ENCODE results near the gene IQCC.
"Not testable (repeated sequence)": the region's sequence is repeated elsewhere in the genome, so short reads cannot be mapped to it uniquely, and the experiment has no call there.

DNA sequence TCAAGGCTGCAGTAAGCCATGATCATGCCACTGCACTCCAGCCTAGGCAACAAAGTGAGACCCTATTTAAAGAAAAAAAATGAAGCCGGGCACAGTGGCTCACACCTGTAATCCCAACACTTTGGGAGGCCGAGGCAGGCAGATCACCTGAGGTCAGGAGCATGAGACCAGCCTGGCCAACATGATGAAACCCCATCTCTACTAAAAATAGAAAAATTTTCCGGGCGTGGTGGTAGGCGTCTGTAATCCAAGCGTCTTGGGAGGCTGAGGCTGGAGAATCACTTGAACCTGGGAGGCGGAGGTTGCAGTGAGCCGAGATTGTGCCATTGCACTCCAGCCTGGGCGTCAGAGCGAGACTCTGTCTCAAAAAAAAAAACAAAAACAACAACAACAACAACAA, 39.8 kb upstream of the IQCC start:
- not testable (repeated sequence) for TF ChIP-seq REST (IDR thresholded peaks at IDR 0.05; ENCODE audit: borderline replicate concordance)
- TF ChIP-seq, protein P1, sequence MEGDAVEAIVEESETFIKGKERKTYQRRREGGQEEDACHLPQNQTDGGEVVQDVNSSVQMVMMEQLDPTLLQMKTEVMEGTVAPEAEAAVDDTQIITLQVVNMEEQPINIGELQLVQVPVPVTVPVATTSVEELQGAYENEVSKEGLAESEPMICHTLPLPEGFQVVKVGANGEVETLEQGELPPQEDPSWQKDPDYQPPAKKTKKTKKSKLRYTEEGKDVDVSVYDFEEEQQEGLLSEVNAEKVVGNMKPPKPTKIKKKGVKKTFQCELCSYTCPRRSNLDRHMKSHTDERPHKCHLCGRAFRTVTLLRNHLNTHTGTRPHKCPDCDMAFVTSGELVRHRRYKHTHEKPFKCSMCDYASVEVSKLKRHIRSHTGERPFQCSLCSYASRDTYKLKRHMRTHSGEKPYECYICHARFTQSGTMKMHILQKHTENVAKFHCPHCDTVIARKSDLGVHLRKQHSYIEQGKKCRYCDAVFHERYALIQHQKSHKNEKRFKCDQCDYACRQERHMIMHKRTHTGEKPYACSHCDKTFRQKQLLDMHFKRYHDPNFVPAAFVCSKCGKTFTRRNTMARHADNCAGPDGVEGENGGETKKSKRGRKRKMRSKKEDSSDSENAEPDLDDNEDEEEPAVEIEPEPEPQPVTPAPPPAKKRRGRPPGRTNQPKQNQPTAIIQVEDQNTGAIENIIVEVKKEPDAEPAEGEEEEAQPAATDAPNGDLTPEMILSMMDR (IDR thresholded peaks at IDR 0.05; ENCODE audit: poor library complexity, severe bottlenecking): not testable (repeated sequence)
